Caco-2 (cell line): ENCODE measurements around the gene VAT1. TPM values are rescaled to one million over a fixed set of nuclear protein-coding genes. Genes with fewer than 3 reads are reported as not detected.
A peak's percentile ranks its signal among the peaks of the same experiment; 100 is the strongest.
"Not testable (repeated sequence)": the region's sequence is repeated elsewhere in the genome, so short reads cannot be mapped to it uniquely, and the experiment has no call there.

ENCODE experiments used
- BruUV-seq: library from RNA; stranded (reverse); fragments of 400-500 nt; replicated peaks from 2 replicates; lab custom pipeline; 2021; lab: Mats Ljungman, UMichigan
- CTCF ChIA-PET: fragments of 300-600 bp; sonication (Branson Sonifier 250); formaldehyde crosslinking; loops from one replicate; lab custom pipeline; 2022; ENCODE audit warnings: antibody characterized with exemption; lab: Charles Lee
- POLR2A ChIA-PET: fragments of 300-600 bp; sonication (Branson Sonifier 250); formaldehyde crosslinking; loops from one replicate; lab custom pipeline; 2022; ENCODE audit warnings: antibody characterized with exemption; lab: Charles Lee
- DNase-seq, 2 experiments: peaks; one replicate each; pipeline versions ENCODE4 v3.0.0 to v3.0.0-alpha.2; 2020 to 2022
- H3K27me3 ChIP-seq: replicated peaks from 2 replicates; pipeline ENCODE4 v1.6.0; 2011; ENCODE audit warnings: low read length; ENCODE audit not compliant: control insufficient read depth, insufficient read depth
- H3K36me3 ChIP-seq: 2 replicates; pipeline ENCODE4 v1.5.1; 2011; ENCODE audit warnings: low read length; ENCODE audit not compliant: control insufficient read depth, insufficient read depth
- H3K4me1 ChIP-seq: fragments of 250-450 bp; sonication (Bioruptor Pico); 2 replicates; pipeline ENCODE4 v1.5.1; 2020; ENCODE audit warnings: mild to moderate bottlenecking
- H3K4me3 ChIP-seq: 2 replicates; pipeline ENCODE4 v1.5.1; 2011; ENCODE audit warnings: low read depth, mild to moderate bottlenecking, control low read depth, low read length
- H3K9me3 ChIP-seq: fragments of 250-450 bp; sonication (Bioruptor Pico); 2 replicates; pipeline ENCODE4 v1.5.1; 2020; ENCODE audit warnings: mild to moderate bottlenecking, moderate library complexity
- H3K27ac Mint-ChIP-seq: one replicate; pipeline ENCODE4 v1.8.0; 2022; ENCODE audit warnings: mixed read lengths; ENCODE audit not compliant: unreplicated experiment
- H3K27me3 Mint-ChIP-seq: one replicate; pipeline ENCODE4 v1.8.0; 2022; ENCODE audit warnings: mixed read lengths; ENCODE audit not compliant: insufficient read depth, unreplicated experiment
- H3K36me3 Mint-ChIP-seq: one replicate; pipeline ENCODE4 v1.8.0; 2022; ENCODE audit warnings: mild to moderate bottlenecking, mixed read lengths; ENCODE audit not compliant: insufficient read depth, unreplicated experiment
- H3K4me1 Mint-ChIP-seq: one replicate; pipeline ENCODE4 v1.8.0; 2022; ENCODE audit warnings: low read depth, mixed read lengths; ENCODE audit not compliant: unreplicated experiment
- H3K4me3 Mint-ChIP-seq: one replicate; pipeline ENCODE4 v1.8.0; 2022; ENCODE audit warnings: mild to moderate bottlenecking, moderate library complexity, mixed read lengths; ENCODE audit not compliant: unreplicated experiment
- H3K9me3 Mint-ChIP-seq: one replicate; pipeline ENCODE4 v1.8.0; 2022; ENCODE audit warnings: mixed read lengths; ENCODE audit not compliant: unreplicated experiment
- intact Hi-C: fragments of 100-400 bp; cut with micrococcal nuclease; formaldehyde crosslinking; loops from one replicate; pipeline ENCODE4 v1.10.0; 2022; ENCODE audit not compliant: unreplicated experiment
- total RNA-seq: library from RNA; stranded (reverse); gene quantifications from 2 replicates; pipeline ENCODE4 v1.2.3, GENCODE V29; 2022
- TF ChIP-seq, protein P1 (sequence below), 2 experiments: fragments of 200-600 bp in 1 of 2; IDR thresholded peaks; 1 replicate in 1 of 2; 2 replicates in 1 of 2; pipeline versions ENCODE4 v1.5.1 to v1.8.0; 2011 to 2022; ENCODE audit warnings: antibody characterized with exemption in 1 of 2, control low read depth in 1 of 2, inconsistent platforms in 1 of 2, low read depth in 1 of 2, low read length in 1 of 2, mild to moderate bottlenecking in 1 of 2, moderate library complexity in 1 of 2; ENCODE audit not compliant: insufficient read depth in 1 of 2, severe bottlenecking in 1 of 2, unreplicated experiment in 1 of 2

Gene VAT1
- total RNA-seq, 1 experiment from 2014 or later = 236 TPM

GRCh38 chr17:43006639-43007551, 15.3 kb downstream of the VAT1 start, which contains the start of gene IFI35:
TSS of gene IFI35 (plus strand) at chr17:43006784. CDS start at chr17:43006948, 164 bp downstream.
- H3K36me3 Mint-ChIP-seq = peaks cover 41% of the 10 kb centered on the region
- H3K36me3 ChIP-seq = no peaks in the 10 kb centered on the region; the same call in 1 of the 2 replicates
- peak within 1 kb of the TSS; percentile 76 for H3K4me3 Mint-ChIP-seq
- no peaks in the 10 kb centered on the region for H3K27me3 Mint-ChIP-seq
- TF ChIP-seq, protein P1, sequence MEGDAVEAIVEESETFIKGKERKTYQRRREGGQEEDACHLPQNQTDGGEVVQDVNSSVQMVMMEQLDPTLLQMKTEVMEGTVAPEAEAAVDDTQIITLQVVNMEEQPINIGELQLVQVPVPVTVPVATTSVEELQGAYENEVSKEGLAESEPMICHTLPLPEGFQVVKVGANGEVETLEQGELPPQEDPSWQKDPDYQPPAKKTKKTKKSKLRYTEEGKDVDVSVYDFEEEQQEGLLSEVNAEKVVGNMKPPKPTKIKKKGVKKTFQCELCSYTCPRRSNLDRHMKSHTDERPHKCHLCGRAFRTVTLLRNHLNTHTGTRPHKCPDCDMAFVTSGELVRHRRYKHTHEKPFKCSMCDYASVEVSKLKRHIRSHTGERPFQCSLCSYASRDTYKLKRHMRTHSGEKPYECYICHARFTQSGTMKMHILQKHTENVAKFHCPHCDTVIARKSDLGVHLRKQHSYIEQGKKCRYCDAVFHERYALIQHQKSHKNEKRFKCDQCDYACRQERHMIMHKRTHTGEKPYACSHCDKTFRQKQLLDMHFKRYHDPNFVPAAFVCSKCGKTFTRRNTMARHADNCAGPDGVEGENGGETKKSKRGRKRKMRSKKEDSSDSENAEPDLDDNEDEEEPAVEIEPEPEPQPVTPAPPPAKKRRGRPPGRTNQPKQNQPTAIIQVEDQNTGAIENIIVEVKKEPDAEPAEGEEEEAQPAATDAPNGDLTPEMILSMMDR (IDR thresholded peaks at IDR 0.05; ENCODE audit: insufficient read depth in 1 of 2, low read depth in 1 of 2, low read length in 1 of 2, severe bottlenecking in 1 of 2, unreplicated experiment in 1 of 2) = peak in 1 of 2 experiments; percentile 73
- H3K9me3 ChIP-seq = no peaks in the 10 kb centered on the region
- H3K4me1 Mint-ChIP-seq = peaks cover 16% of the 10 kb centered on the region
- BruUV-seq = no TSS peak
- H3K4me1 ChIP-seq = peaks cover 18% of the 10 kb centered on the region
- peak within 1 kb of the TSS; percentile 58 for H3K4me3 ChIP-seq
- H3K27me3 ChIP-seq = no peaks in the 10 kb centered on the region
- peak within 1 kb of the TSS; percentile 89 for H3K27ac Mint-ChIP-seq
- POLR2A ChIA-PET = interaction anchor here (0.6 to 1.7 kb wide), 2 partner anchors 9 to 58 kb away, joined by 5 to 28 read pairs; partner anchors contain the start of gene RPL27
- intact Hi-C loops = no loop called here
- H3K9me3 Mint-ChIP-seq = no peaks in the 10 kb centered on the region
- DNase-seq = peak; percentile 87 to 89
- CTCF ChIA-PET = interaction anchor here (1.0 to 1.5 kb wide), 3 partner anchors 9 to 328 kb away, joined by 3 to 8 read pairs (median 4); partner anchors contain the start of gene RPL27

- no peak overlapping the region for H3K4me3 ChIP-seq
- no peaks in the 10 kb centered on the region for H3K27me3 Mint-ChIP-seq
- DNase-seq = no peak
- H3K27ac Mint-ChIP-seq = peak overlapping the region; percentile 77
- CTCF ChIA-PET = no interaction called here
- BruUV-seq = no TSS peak
- peaks cover 3% of the 10 kb centered on the region; the same call in 1 of the 2 replicates for H3K36me3 ChIP-seq
- H3K4me3 Mint-ChIP-seq = no peak overlapping the region
- POLR2A ChIA-PET = no interaction called here
- TF ChIP-seq, protein P1 (IDR thresholded peaks at IDR 0.05; ENCODE audit: insufficient read depth in 1 of 2, low read depth in 1 of 2, low read length in 1 of 2, severe bottlenecking in 1 of 2, unreplicated experiment in 1 of 2) = no peak
- intact Hi-C loops = no loop called here
- H3K9me3 ChIP-seq = no peaks in the 10 kb centered on the region
- no peaks in the 10 kb centered on the region for H3K9me3 Mint-ChIP-seq
- H3K36me3 Mint-ChIP-seq = peaks cover 73% of the 10 kb centered on the region
- no peaks in the 10 kb centered on the region for H3K27me3 ChIP-seq
- no peaks in the 10 kb centered on the region for H3K4me1 Mint-ChIP-seq
- H3K4me1 ChIP-seq = peaks cover 8% of the 10 kb centered on the region
Observed at GRCh38 chr17:43003542-43004172, 18.5 kb downstream of the VAT1 start.

DNA sequence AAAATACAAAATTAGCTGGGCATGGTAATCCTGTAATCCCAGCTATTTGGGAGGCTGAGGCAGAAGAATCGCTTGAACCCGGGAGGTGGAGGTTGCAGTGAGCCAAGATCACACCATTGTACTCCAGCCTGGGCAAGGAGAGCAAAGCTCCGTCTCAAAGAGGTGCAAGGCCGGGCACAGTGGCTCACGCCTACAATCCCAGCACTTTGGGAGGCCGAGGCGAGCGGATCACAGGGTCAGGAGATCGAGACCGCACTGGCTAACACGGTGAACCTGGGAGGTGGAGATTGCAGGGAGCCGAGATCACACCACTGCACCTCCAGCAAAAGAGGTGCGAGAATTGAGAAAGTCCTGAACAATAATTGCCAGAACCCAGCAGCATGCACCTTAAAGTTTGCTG, 21.3 kb downstream of the VAT1 start:
- peak overlapping the region; percentile 48 for H3K27ac Mint-ChIP-seq
- H3K4me3 ChIP-seq, intact Hi-C loops, H3K9me3 ChIP-seq, H3K27me3 ChIP-seq, CTCF ChIA-PET, H3K4me1 Mint-ChIP-seq, DNase-seq, H3K9me3 Mint-ChIP-seq, H3K27me3 Mint-ChIP-seq, POLR2A ChIA-PET, BruUV-seq, H3K36me3 ChIP-seq: not testable (repeated sequence)
- H3K36me3 Mint-ChIP-seq = peaks cover 74% of the 10 kb centered on the region
- H3K4me1 ChIP-seq = peaks cover 16% of the 10 kb centered on the region
- H3K4me3 Mint-ChIP-seq = peak overlapping the region; percentile 16
